Inferior parietal cortex (tissue), 1 donor: ENCODE measurements around the gene SLC25A39.

Experiments used
- DNase-seq: peaks from one replicate; pipeline ENCODE4 v3.0.0-alpha.2; 2016; ENCODE audit errors: extremely low spot score

The SLC25A39 gene

GRCh38 chr17:44314524-44314868, 10.1 kb downstream of the SLC25A39 start:
- DNase-seq = no peak

GRCh38 chr17:44314031-44314430, 10.6 kb downstream of the SLC25A39 start:
- DNase-seq = no peak

- no peak for DNase-seq
These were observed 12.1 kb downstream of the SLC25A39 start for GRCh38 chr17:44312396-44313104.

GRCh38 chr17:44311562-44312181, 13.0 kb downstream of the SLC25A39 start:
- DNase-seq = no peak

- DNase-seq = no peak
These were observed 13.8 kb downstream of the SLC25A39 start for GRCh38 chr17:44310609-44311376.

- no peak for DNase-seq
These were observed 14.4 kb downstream of the SLC25A39 start for GRCh38 chr17:44310188-44310587.

GRCh38 chr17:44309472-44309871, 15.2 kb downstream of the SLC25A39 start:
- DNase-seq = no peak

GRCh38 chr17:44308865-44309264, 15.8 kb downstream of the SLC25A39 start:
- DNase-seq = no peak

- peak; percentile 83 for DNase-seq
These were observed 16.3 kb downstream of the SLC25A39 start, which contains the start of gene RUNDC3A for GRCh38 chr17:44308320-44308818. RUNDC3A (plus strand) TSS chr17:44308601; CDS start chr17:44308833, 232 bp downstream.

- DNase-seq = peak; percentile 65
These were observed 17.0 kb downstream of the SLC25A39 start for GRCh38 chr17:44307387-44308186.

GRCh38 chr17:44304651-44305050, 20.0 kb downstream of the SLC25A39 start:
- DNase-seq = no peak

- DNase-seq = no peak
These were observed 26.6 kb downstream of the SLC25A39 start for GRCh38 chr17:44297975-44298374.

GRCh38 chr17:44293509-44294226, 31.0 kb downstream of the SLC25A39 start:
- no peak for DNase-seq

GRCh38 chr17:44287651-44288050, 37.0 kb downstream of the SLC25A39 start:
- no peak for DNase-seq

- no peak for DNase-seq
These were observed 40.6 kb downstream of the SLC25A39 start for GRCh38 chr17:44284024-44284400.

GRCh38 chr17:44283344-44284023, 41.1 kb downstream of the SLC25A39 start:
- no peak for DNase-seq

GRCh38 chr17:44282264-44282663, 42.4 kb downstream of the SLC25A39 start:
- no peak for DNase-seq

GRCh38 chr17:44281570-44281969, 43.1 kb downstream of the SLC25A39 start:
- no peak for DNase-seq

- DNase-seq = no peak
These were observed 44.2 kb downstream of the SLC25A39 start for GRCh38 chr17:44280392-44280937.
